H1 (cell line): ENCODE data around the gene COL4A2. TPM values are rescaled to one million over a fixed set of nuclear protein-coding genes. Genes with fewer than 3 reads are reported as not detected.

Experiments used
- CHD7 ChIP-seq: fragments of 300-600 bp; sonication (generic); IDR thresholded peaks from 2 replicates; pipeline ENCODE4 v1.7.1; 2012; ENCODE audit warnings: low read length, moderate library complexity, mild to moderate bottlenecking, inconsistent platforms; ENCODE audit not compliant: insufficient replicate concordance
- CTBP2 ChIP-seq: IDR thresholded peaks from 2 replicates; pipeline ENCODE4 v1.7.0; 2011; ENCODE audit warnings: borderline replicate concordance, mild to moderate bottlenecking, moderate library complexity, mixed read lengths, low read length; ENCODE audit not compliant: insufficient read depth, insufficient read length
- EP300 ChIP-seq, 2 experiments: IDR thresholded peaks; 1 replicate in 1 of 2; 2 replicates in 1 of 2; pipeline ENCODE4 v1.6.1; 2011 to 2012; ENCODE audit warnings: low read depth in 2 of 2, low read length in 2 of 2, mild to moderate bottlenecking in 2 of 2, borderline replicate concordance in 1 of 2, inconsistent platforms in 1 of 2, moderate library complexity in 1 of 2
- YY1 ChIP-seq: IDR thresholded peaks from 2 replicates; pipeline ENCODE4 v1.6.1; 2011; ENCODE audit warnings: low read depth, mild to moderate bottlenecking, low read length
- polyA plus RNA-seq, 7 experiments: library from polyadenylated mRNA; depleted of rRNA in 3 of 7; stranded (reverse) in 5 of 7; unstranded in 2 of 7; fragments of >200 nt in 5 of 7; fragments of 200-250 nt in 2 of 7; gene quantifications; 1 replicate in 5 of 7; 2 replicates in 1 of 7; 4 replicates in 1 of 7; pipeline versions ENCODE4 v1.2.1 to v1.2.3, GENCODE V29; 2011 to 2013; ENCODE audit warnings: missing spikeins in 2 of 7, mixed read lengths in 2 of 7
- total RNA-seq: library from RNA; stranded (reverse); fragmentation: NEBNext Ultra II Directional; extraction: Animal tissue kit (Norgen Biotek cat#: 25700); gene quantifications from 2 replicates; pipeline ENCODE4 v1.2.1, GENCODE V29; 2021
- TF ChIP-seq, protein P1 (sequence below): IDR thresholded peaks from 2 replicates; pipeline ENCODE4 v1.6.1; 2012; ENCODE audit warnings: inconsistent platforms

COL4A2 gene
- total and polyA plus RNA-seq, 2 of the 8 experiments (the other 6 are each of a cell fraction or from before 2014, with no cell fraction given) = 80.4 to 87.3 TPM

GRCh38 chr13:110436276-110436675, 129.2 kb downstream of the COL4A2 start (continued):
- TF ChIP-seq CHD7 (no peak), CTBP2 (no peak), EP300 (IDR thresholded peaks at IDR 0.05; ENCODE audit: borderline replicate concordance in 1 of 2, low read depth in 2 of 2, low read length in 2 of 2) (no peak), YY1 (no peak)
- TF ChIP-seq, protein P1, sequence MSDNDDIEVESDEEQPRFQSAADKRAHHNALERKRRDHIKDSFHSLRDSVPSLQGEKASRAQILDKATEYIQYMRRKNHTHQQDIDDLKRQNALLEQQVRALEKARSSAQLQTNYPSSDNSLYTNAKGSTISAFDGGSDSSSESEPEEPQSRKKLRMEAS = no peak
